Bone marrow (tissue), 2 donors: Measurements from ENCODE around the gene TPRN.

ENCODE experiments used
- DNase-seq, 2 donors: peaks; one replicate each; lab custom pipeline; 2025; lab: John Stamatoyannopoulos, UW

TPRN gene

GRCh38 chr9:137172901-137173795 lies 27.4 kb downstream of the TPRN start:
- no peak for DNase-seq

DNA sequence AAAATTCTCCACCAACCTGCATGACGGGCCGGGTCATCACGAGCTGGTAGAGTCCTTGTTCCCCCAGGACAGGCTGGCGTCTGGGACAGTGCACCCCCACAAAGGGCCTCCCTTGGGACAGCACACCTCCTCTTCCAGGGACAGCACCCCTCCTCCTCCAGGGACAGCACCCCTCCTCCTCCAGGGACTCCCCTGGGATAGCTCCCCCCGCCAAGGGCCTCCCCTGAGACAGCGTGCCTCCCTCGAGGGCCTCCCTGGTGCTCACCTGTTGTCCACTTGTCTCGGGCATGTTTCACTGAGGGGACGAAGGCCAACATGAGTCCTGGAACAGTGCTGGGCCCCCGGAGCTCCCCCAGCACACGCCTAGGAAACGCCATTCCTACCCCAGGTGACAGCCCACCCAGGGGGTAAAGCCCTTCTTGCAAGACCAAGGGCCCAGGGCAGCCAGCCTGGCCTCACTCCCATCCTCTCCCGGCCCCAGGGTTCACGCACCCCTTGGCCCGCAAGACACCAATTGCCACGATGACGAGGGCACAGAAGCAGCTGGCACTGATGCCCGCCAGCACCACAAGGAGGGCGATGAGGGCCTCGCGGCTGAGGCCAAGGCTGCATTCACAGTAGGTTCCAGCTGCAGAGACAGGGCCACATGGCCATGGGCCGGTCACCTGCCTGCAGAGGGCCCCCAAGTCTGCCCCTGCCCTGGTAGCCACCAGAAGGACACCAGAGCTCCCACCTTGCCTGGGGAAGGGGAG lies 29.2 kb downstream of the TPRN start:
- no peak for DNase-seq

DNA sequence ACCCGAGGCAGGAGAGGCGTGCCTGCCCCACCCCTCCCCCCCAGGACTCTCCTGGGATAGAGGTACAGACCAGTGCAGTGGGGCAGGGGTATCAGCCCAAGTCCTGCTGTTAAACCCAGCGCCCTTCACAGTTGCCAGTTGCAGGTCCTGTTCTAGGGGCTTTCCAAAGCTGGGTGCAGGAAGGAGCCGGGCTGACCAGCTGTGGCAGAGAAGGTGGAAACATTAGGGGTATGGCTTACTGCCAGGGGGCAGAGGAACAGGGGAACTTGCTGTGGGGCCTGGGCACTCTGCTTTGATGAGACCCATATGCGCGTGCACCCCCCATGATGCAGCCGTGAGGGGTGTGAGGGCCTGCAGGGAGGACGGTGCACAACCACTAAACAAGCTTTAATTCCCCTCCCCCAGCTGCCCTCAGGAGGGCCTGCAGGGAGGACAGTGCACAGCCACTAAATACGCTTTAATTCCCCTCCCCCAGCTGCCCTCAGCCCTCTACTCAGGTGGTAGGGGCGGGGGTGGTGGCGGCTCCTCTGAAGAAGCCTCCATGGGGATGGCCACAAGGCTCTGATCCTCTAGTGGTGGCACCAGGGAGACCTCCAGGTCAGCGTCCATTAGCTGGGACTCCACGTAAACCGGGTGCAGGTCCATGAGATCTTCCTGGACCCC lies 29.9 kb downstream of the TPRN start:
- no peak for DNase-seq

GRCh38 chr9:137169896-137170358 lies 30.6 kb downstream of the TPRN start, which contains the start of gene LRRC26:
TSS of gene LRRC26 (minus strand) at chr9:137170051. CDS start at chr9:137169943, 108 bp downstream.
- DNase-seq: no peak

DNA sequence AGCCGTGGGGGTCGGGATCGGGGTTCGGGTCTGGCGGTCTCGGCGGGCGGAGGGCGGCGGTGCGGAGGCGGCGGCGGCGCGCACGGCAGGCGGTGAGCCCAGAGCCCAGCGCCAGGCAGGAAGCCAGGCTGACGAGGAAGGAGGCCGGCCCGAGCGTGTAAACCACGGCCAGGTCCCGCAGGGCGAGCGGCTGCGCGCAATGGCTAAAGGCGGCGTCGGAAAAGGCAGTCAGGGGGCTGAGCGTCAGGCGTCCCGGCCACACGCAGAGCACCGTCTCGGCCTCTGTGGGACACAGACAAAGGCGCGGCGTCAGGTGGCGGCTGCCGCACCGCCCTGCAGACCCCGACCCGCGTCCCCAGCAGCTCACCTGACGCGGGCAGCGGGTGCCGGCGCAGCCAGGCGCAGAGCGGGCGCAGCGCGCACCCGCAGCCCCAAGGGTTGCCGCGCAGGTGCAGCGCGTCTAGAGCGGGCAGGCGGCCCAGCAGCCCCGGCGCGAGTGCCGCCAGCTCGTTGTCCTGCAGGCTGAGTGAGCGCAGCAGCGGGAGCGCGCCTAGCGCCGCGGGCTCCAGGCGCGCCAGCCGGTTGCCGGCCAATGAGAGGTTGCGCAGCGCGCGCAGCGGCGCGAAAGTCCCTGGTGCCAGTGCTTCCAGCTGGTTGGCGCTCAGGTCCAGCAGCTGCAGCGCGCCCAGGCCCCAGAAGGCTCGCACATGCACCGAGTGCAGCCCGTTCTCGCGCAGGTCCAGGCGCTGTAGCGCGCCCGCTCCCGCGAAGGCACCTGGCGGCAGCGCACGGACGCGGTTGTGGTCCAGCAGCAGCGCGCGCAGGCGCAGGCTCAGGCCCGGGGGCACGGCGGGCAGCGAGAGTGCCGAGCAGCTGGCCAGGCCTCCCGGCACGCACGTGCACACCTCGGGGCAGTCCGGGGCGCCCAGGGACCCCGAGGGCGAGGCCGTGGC lies 31.4 kb downstream of the TPRN start:
- DNase-seq: no peak

DNA sequence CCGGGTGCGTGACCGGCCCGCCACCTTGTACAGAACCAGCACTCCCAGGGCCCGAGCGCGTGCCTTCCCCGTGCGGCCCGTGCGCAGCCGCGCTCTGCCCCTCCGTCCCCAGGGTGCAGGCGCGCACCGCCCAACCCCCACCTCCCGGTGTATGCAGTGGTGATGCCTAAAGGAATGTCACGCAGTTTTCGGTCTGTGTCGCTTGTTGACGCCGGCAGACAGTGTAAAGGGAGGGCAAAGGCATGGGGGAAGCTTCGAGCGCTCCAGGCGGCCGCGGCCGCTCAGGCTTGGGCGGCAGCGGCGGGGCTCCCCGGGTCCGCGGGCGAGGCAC lies 32.0 kb downstream of the TPRN start:
- no peak for DNase-seq

DNA sequence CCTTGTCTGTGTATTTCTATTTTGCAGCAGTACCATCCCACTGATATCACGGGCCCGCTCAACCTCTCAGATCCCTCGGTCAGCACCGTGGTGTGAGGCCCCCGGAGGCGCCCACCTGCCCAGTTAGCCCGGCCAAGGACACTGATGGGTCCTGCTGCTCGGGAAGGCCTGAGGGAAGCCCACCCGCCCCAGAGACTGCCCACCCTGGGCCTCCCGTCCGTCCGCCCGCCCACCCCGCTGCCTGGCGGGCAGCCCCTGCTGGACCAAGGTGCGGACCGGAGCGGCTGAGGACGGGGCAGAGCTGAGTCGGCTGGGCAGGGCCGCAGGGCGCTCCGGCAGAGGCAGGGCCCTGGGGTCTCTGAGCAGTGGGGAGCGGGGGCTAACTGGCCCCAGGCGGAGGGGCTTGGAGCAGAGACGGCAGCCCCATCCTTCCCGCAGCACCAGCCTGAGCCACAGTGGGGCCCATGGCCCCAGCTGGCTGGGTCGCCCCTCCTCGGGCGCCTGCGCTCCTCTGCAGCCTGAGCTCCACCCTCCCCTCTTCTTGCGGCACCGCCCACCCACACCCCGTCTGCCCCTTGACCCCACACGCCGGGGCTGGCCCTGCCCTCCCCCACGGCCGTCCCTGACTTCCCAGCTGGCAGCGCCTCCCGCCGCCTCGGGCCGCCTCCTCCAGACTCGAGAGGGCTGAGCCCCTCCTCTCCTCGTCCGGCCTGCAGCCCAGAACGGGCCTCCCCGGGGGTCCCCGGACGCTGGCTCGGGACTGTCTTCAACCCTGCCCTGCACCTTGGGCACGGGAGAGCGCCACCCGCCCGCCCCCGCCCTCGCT lies 32.6 kb downstream of the TPRN start:
- no peak for DNase-seq

DNA sequence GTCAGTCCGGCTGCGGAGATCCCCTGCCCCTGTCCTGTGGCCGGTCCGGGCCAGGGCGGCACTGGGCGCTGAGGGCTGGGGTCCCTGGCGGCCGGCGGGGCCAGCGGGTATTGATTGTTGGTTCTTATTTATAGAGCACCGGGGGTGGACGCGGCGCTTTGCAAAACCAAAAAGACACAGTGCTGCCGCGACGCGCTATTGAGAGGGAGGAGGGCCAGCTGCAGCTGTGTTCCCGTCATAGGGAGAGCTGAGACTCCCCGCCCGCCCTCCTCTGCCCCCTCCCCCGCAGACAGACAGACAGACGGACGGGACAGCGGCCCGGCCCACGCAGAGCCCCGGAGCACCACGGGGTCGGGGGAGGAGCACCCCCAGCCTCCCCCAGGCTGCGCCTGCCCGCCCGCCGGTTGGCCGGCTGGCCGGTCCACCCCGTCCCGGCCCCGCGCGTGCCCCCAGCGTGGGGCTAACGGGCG lies 33.2 kb downstream of the TPRN start:
- DNase-seq: no peak

GRCh38 chr9:137166380-137167229 lies 33.9 kb downstream of the TPRN start:
- DNase-seq: no peak

DNA sequence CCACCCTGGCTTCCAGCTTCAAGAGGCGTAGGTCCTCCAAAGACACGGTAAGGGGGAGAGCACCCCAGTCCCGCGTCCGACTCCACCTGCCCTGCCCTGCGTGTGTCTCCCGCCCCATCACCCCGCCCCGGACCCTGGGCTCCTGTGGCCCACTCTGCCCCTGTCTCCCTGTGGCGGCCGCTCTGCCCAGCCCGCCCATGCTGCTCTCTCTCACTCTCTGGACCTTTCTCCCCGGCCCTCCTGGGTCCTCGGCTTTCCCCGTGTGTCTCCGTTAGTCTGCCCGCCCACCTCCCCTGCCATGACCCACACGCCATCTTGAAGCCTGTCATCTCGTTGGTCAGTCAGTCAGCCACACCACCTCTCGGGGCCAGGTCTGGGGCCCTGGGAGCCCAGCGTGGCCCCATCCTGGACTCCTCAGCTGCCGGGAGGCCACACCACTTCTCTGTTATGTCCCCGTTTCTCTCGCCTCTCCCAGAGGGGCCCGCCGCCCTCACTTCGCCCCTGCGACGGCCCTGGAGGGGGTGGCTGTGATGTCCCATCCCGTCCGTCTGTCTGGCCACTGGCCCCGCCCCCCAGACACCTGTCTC lies 35.2 kb downstream of the TPRN start:
- DNase-seq: no peak

DNA sequence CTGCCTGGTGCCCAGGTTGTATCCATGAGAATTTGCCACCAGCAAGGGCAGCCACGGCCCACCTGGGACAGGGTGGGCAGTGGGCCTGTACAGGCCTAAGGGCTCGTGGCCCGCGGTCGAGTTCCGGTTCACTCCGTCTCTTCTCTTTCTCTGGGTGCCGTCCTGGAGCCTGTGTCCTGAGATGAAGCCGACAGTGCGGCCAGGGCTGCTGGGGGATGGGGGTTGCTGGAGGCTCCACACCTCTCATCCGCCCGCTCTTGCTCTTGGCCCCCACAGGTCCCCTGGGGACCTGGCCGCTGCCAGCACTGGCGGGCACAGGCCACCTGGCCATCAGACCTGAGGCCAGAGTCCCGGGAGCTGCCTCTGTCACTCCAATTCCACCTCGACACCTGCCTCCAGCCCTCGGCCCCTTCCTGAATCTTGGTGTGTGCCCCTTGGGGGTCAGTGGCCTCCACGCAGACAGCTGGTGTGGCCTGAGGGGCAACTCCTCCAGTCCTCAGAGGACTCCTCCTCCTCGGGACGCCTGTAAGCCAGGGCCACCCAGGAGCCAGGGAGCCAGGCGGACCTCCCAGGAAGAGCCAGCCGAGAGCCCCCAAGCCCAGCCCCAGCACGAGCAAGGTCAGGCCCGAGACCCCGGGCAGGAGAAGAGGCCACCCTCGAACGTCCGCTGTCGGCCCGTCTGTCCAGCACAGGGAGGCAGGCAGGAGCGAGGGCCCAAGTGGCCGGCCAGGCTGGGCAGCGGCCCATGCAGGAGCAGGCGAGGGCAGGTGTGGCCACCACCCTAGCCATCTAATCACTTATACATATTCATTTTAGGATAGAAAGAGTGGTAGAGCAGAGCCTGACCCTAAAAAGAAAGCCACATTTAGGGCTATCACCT lies 35.9 kb downstream of the TPRN start:
- no peak for DNase-seq

GRCh38 chr9:137163805-137164204 lies 36.7 kb downstream of the TPRN start:
- DNase-seq: no peak

DNA sequence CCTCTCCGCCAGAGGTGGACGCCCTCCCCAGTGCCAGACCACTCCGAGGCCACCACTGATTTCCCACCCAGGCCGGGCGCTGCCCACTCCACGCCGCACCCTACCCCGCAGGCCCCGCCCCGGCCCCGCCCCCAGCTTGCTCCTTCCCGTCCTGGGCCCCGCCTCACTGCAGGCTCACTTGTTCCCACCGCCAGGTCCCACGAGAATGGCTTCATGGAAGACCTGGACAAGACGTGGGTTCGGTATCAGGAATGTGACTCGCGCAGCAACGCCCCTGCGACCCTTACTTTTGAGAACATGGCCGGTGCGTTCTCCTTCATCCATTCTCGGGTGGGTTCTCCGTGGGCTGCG lies 37.2 kb downstream of the TPRN start:
- DNase-seq: no peak

GRCh38 chr9:137162505-137163364 lies 37.8 kb downstream of the TPRN start:
- DNase-seq: no peak

- DNase-seq: no peak
These were observed 38.7 kb downstream of the TPRN start for GRCh38 chr9:137161558-137162486.
